ENCODE measurements around the gene PACSIN2.

DNA sequence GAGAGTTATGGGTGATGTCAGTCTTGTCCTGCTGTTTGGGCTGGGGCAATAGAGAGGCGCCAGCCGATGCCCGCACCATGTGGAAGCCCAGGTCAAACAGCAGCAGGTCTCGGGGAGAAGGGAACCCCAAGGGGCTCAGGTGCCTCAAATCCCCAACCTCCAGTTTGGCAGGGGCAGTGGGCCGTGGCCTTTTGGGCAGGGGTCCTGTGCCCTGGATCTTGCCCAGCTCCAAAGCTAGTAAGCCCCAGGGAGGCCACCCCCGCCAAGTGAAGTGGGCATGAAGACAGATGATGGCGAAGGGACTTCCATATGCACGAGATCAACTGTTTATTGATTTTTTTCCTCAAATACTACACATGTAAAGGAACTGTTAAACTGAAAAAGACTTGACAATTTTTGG, 145.5 kb downstream of the PACSIN2 start:
- TF ChIP-seq POLR2A (IDR thresholded peaks at IDR 0.05; ENCODE audit: low read length) (no peak), GATA1 (IDR thresholded peaks at IDR 0.05; ENCODE audit: low read depth, low read length) (no peak)
